K562 (cell line): ENCODE measurements around the gene PGA3. TPM values are rescaled to one million over a fixed set of nuclear protein-coding genes. Genes with fewer than 3 reads are reported as not detected.

Experiments
- ARID3A ChIP-seq: IDR thresholded peaks from 2 replicates; pipeline ENCODE4 v1.6.1; 2012; ENCODE audit warnings: low read depth, low read length, improper control_type of control experiment, borderline replicate concordance
- ARID4B ChIP-seq: sonication (generic); formaldehyde crosslinking; IDR thresholded peaks from 2 replicates; pipeline ENCODE4 v1.8.0; 2022; ENCODE audit warnings: mild to moderate bottlenecking, missing genetic modification reagents
- ARNT ChIP-seq, 2 experiments: fragments of 450-650 bp; IDR thresholded peaks; 2 replicates each; pipeline ENCODE4 v1.6.1; 2016; ENCODE audit warnings: mild to moderate bottlenecking in 1 of 2
- DACH1 ChIP-seq: fragments of 450-650 bp; IDR thresholded peaks from 2 replicates; pipeline ENCODE4 v1.6.1; 2018; ENCODE audit not compliant: partially characterized antibody
- EHMT2 ChIP-seq: fragments of 450-650 bp; IDR thresholded peaks from 2 replicates; pipeline ENCODE4 v1.6.1; 2018; ENCODE audit warnings: antibody characterized with exemption
- GTF2A2 ChIP-seq: IDR thresholded peaks from 2 replicates; pipeline ENCODE4 v1.6.1; 2016; ENCODE audit warnings: mild to moderate bottlenecking, missing genetic modification characterization, missing compliant biosample characterization
- IRF2 ChIP-seq: sonication (generic); formaldehyde crosslinking; IDR thresholded peaks from 2 replicates; pipeline ENCODE4 v1.8.1; 2022; ENCODE audit warnings: mild to moderate bottlenecking, missing genetic modification reagents
- MYBL2 ChIP-seq, 2 experiments: fragments of 450-650 bp in 1 of 2; sonication (generic) in 1 of 2; formaldehyde crosslinking in 1 of 2; IDR thresholded peaks; 2 replicates each; pipeline versions ENCODE4 v1.6.1 to v1.8.1; 2017 to 2022; ENCODE audit warnings: borderline replicate concordance in 1 of 2, inconsistent platforms in 1 of 2, low read depth in 1 of 2, mild to moderate bottlenecking in 1 of 2, missing genetic modification reagents in 1 of 2, moderate library complexity in 1 of 2
- PHB2 ChIP-seq: fragments of 450-650 bp; IDR thresholded peaks from 2 replicates; pipeline ENCODE4 v1.6.1; 2017; ENCODE audit warnings: low read depth
- PKNOX1 ChIP-seq: fragments of 450-650 bp; IDR thresholded peaks from 2 replicates; pipeline ENCODE4 v1.6.1; 2016
- PRDM10 ChIP-seq: fragments of 450-650 bp; IDR thresholded peaks from 2 replicates; pipeline ENCODE4 v1.6.1; 2018; ENCODE audit not compliant: partially characterized antibody
- TGIF2 ChIP-seq: sonication (generic); formaldehyde crosslinking; IDR thresholded peaks from 2 replicates; pipeline ENCODE4 v1.8.1; 2022; ENCODE audit warnings: mild to moderate bottlenecking, missing genetic modification reagents, moderate library complexity
- ZNF124 ChIP-seq: sonication (generic); formaldehyde crosslinking; IDR thresholded peaks from 2 replicates; pipeline ENCODE4 v1.8.1; 2022; ENCODE audit warnings: missing genetic modification reagents
- ZNF436 ChIP-seq: fragments of 250-450, 450-650 bp; sonication (Bioruptor Pico); formaldehyde crosslinking; IDR thresholded peaks from 2 replicates; pipeline ENCODE4 v1.7.0; 2020; ENCODE audit warnings: mild to moderate bottlenecking
- ZNF717 ChIP-seq: fragments of 250-450 bp; sonication (Bioruptor Pico); IDR thresholded peaks from 2 replicates; pipeline ENCODE4 v1.5.0; 2021
- ZNF76 ChIP-seq: fragments of 250-450 bp; sonication (Bioruptor Pico); IDR thresholded peaks from 2 replicates; pipeline ENCODE4 v1.4.0; 2020; ENCODE audit warnings: mild to moderate bottlenecking, moderate library complexity, borderline replicate concordance
- ZSCAN32 ChIP-seq: fragments of 450-650 bp; formaldehyde crosslinking; IDR thresholded peaks from 2 replicates; pipeline ENCODE4 v1.4.0; 2020; ENCODE audit warnings: mild to moderate bottlenecking, moderate library complexity
- polyA plus RNA-seq, 8 experiments: library from polyadenylated mRNA; depleted of rRNA in 4 of 8; stranded (reverse) in 5 of 8; unstranded in 3 of 8; fragments of >200 nt; fragmentation: Nextera tagmentation in 2 of 8; fragmentation: Illumina TruSeq in 1 of 8; extraction: Ambion mirVana in 2 of 8; extraction: Trizol in 1 of 8; gene quantifications; 2 replicates each; pipeline versions ENCODE4 v1.2.1 to v1.2.3, GENCODE V29; 2011 to 2014; ENCODE audit warnings: inconsistent platforms in 1 of 8, missing spikeins in 1 of 8
- total RNA-seq, 7 experiments: library from RNA; depleted of rRNA in 6 of 7; stranded (reverse); fragments of >200 nt in 6 of 7; fragmentation: Illumina TruSeq in 2 of 7; extraction: Trizol in 2 of 7; gene quantifications; 2 replicates each; pipeline versions ENCODE4 v1.2.1 to v1.2.3, GENCODE V29; 2011 to 2021; ENCODE audit warnings: low replicate concordance in 1 of 7

PGA3 gene
- total and polyA plus RNA-seq, 9 of the 15 experiments (the other 6 are each of a cell fraction or from before 2014, with no cell fraction given), result 0.15 to 0.18 (median 0.18) TPM; not detected in 6

- TF ChIP-seq ARID3A (0 out of 2 replicates have a peak, but pooled peaks have one; percentile 21), PHB2 (0 out of 2 replicates have a peak, but pooled peaks have one; percentile 6), IRF2 (CRISPR knock-in tag) (no peak), ZNF124 (no peak), EHMT2 (no peak), PKNOX1 (no peak), TGIF2 (CRISPR knock-in tag) (no peak), ZSCAN32 (CRISPR knock-in tag) (no peak), ZNF717 (no peak), ARNT (IDR thresholded peaks at IDR 0.05) (no peak), MYBL2 (IDR thresholded peaks at IDR 0.05; ENCODE audit: low read depth) (no peak), MYBL2 (CRISPR knock-in tag; IDR thresholded peaks at IDR 0.05; ENCODE audit: borderline replicate concordance) (no peak), GTF2A2 (tag) (no peak), ARID4B (CRISPR knock-in tag) (no peak), DACH1 (no peak), PRDM10 (peak; percentile 35), ZNF76 (CRISPR knock-in tag) (no peak), ZNF436 (CRISPR knock-in tag) (no peak)
Observed at GRCh38 chr11:61164606-61165424, 38.5 kb upstream of the PGA3 start (continued).
